Memory B cell (primary cell): ENCODE measurements around the gene BICC1.

Experiments used
- ATAC-seq: fragments of 150-1000 bp; cut with Tn5 transposase; 2 replicates; pipeline ENCODE4 v1.10.0; 2021; ENCODE audit warnings: low read depth, mild to moderate bottlenecking, moderate library complexity
- DNase-seq, 2 donors: peaks; one replicate each; pipeline ENCODE4 v3.0.0; 2022; ENCODE audit warnings: low spot score in 2 of 2
- H3K27ac Mint-ChIP-seq: one replicate; pipeline ENCODE4 v1.8.0; 2022; ENCODE audit warnings: mild to moderate bottlenecking, moderate library complexity, mixed read lengths
- H3K27me3 Mint-ChIP-seq: one replicate; pipeline ENCODE4 v1.8.0; 2022; ENCODE audit warnings: mixed read lengths
- H3K36me3 Mint-ChIP-seq: one replicate; pipeline ENCODE4 v1.8.0; 2022; ENCODE audit warnings: mild to moderate bottlenecking, mixed read lengths
- H3K4me1 Mint-ChIP-seq: one replicate; pipeline ENCODE4 v1.8.0; 2022; ENCODE audit warnings: mixed read lengths
- H3K4me3 Mint-ChIP-seq: one replicate; pipeline ENCODE4 v1.8.0; 2022; ENCODE audit warnings: mild to moderate bottlenecking, moderate library complexity, mixed read lengths
- H3K9me3 Mint-ChIP-seq: one replicate; pipeline ENCODE4 v1.8.0; 2022; ENCODE audit warnings: mixed read lengths

The BICC1 gene

GRCh38 chr10:58565271-58565670, 52.6 kb downstream of the BICC1 start:
- peaks cover 2% of the 10 kb centered on the region for H3K36me3 Mint-ChIP-seq
- H3K4me3 Mint-ChIP-seq, result no peak overlapping the region
- H3K4me1 Mint-ChIP-seq, result no peaks in the 10 kb centered on the region
- no peak for ATAC-seq
- no peak overlapping the region for H3K27ac Mint-ChIP-seq
- no peak for DNase-seq
- no peaks in the 10 kb centered on the region for H3K27me3 Mint-ChIP-seq
- peaks cover 19% of the 10 kb centered on the region for H3K9me3 Mint-ChIP-seq

- Mint-ChIP-seq H3K4me3 (no peak overlapping the region), H3K27me3 (no peaks in the 10 kb centered on the region), H3K4me1 (no peaks in the 10 kb centered on the region), H3K27ac (no peak overlapping the region), H3K9me3 (peaks cover 6% of the 10 kb centered on the region), H3K36me3 (peaks cover 1% of the 10 kb centered on the region)
- ATAC-seq (no peak), DNase-seq (no peak)
Observed at GRCh38 chr10:58567652-58568051, 55.0 kb downstream of the BICC1 start.

DNA sequence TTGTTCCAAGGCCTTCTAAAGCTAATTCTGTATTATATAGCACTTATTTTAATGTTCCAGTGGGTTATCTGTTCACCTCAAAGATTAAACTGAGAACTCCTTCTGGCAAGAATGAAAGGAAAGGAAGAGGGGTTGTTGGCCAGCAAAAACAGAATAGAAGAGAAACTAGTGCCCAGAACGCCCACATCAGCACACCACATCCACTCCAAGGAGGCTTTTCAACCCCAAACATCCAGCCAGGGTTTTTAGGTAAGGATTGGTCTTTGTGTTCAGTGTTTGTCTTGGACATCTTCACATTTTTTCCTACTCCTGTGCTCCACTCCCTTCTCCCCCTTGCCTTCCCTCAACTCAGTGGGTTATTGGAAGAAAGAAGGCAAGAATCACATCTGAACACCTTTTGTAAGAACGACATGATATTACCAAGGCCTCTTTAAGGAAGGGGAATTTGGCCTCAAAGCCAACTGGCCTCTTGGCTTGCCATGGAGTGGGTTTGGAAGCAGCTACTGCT, 55.8 kb downstream of the BICC1 start:
- no peak overlapping the region for H3K4me3 Mint-ChIP-seq
- no peaks in the 10 kb centered on the region for H3K36me3 Mint-ChIP-seq
- ATAC-seq, result no peak

DNA sequence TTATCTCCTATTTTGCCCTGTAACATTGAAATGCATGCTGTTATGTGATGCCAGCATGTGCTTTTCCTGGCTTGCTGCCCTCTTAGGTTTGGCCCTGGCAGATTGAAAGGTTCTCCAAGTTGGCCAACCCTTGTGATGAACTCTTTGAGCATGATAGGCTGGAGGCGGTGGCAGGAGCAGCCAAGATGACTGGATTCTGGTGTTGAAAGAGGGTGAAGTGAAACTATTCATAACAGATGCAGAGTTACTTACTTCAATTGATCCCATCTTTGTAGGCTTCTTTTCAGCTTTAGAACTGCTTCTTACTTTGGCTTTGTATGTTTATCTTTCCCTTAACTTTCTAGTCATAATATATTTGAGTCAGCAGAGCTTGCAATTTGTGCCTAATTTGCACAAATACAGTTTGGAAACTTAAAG, 57.6 kb downstream of the BICC1 start:
- Mint-ChIP-seq H3K4me1 (no peaks in the 10 kb centered on the region), H3K27me3 (no peaks in the 10 kb centered on the region), H3K27ac (no peak overlapping the region), H3K9me3 (peaks cover 2% of the 10 kb centered on the region), H3K36me3 (no peaks in the 10 kb centered on the region), H3K4me3 (no peak overlapping the region)
- ATAC-seq, result no peak
- DNase-seq, result no peak

More for the DNA sequence above, 55.8 kb downstream of the BICC1 start:
- no peak overlapping the region for H3K27ac Mint-ChIP-seq
- H3K9me3 Mint-ChIP-seq, result peaks cover 3% of the 10 kb centered on the region
- H3K4me1 Mint-ChIP-seq, result no peaks in the 10 kb centered on the region
- H3K27me3 Mint-ChIP-seq, result no peaks in the 10 kb centered on the region
- DNase-seq, result no peak

GRCh38 chr10:58570979-58571378, 58.3 kb downstream of the BICC1 start:
- H3K27ac Mint-ChIP-seq, result no peak overlapping the region
- H3K36me3 Mint-ChIP-seq, result no peaks in the 10 kb centered on the region
- H3K9me3 Mint-ChIP-seq, result peaks cover 2% of the 10 kb centered on the region
- DNase-seq, result no peak
- no peak for ATAC-seq
- no peak overlapping the region for H3K4me3 Mint-ChIP-seq
- H3K4me1 Mint-ChIP-seq, result no peaks in the 10 kb centered on the region
- no peaks in the 10 kb centered on the region for H3K27me3 Mint-ChIP-seq

DNA sequence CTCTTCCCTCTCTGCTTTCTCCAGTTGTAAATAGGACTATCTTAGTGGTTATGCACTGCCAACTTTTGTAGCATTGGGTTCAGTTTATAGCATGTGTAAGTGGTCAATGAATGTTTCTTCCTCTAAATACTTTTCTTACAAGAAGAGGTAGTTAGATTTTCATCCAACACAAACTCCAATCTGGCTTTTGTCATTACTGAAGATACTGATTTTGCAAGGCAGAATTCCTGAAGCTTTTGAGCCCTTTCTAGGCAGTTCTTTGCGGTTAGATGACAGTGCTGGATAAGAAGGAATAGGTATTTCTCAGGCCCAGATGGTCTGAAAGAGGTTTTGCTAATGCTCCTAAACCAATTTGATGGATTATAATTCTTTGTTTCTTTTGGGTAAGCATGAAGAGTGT, 60.5 kb downstream of the BICC1 start:
- DNase-seq (no peak), ATAC-seq (no peak)
- no peaks in the 10 kb centered on the region for H3K4me1 Mint-ChIP-seq
- no peak overlapping the region for H3K4me3 Mint-ChIP-seq
- no peaks in the 10 kb centered on the region for H3K27me3 Mint-ChIP-seq
- no peaks in the 10 kb centered on the region for H3K36me3 Mint-ChIP-seq
- H3K9me3 Mint-ChIP-seq, result peaks cover 2% of the 10 kb centered on the region
- H3K27ac Mint-ChIP-seq, result no peak overlapping the region

DNA sequence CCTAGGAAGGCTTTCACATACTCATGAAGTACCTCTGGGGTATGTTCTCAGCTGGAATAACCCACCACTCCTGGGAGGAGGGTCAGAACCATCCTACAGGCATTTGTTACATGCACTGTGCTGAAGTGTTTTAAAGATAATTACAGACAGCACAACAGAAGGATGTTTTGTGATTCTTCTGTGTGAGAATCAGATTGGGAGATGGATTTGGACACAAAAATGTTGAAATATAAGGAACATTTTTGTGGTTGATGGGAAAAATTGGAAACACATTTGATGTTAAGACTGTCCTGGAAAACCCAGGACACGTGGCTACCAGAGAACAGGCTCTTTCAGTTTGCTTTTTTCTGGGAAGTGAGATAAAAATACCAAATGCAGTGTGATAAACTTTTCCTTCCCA, 61.4 kb downstream of the BICC1 start:
- Mint-ChIP-seq H3K4me1 (no peaks in the 10 kb centered on the region), H3K27ac (no peak overlapping the region), H3K36me3 (no peaks in the 10 kb centered on the region), H3K27me3 (no peaks in the 10 kb centered on the region), H3K9me3 (peaks cover 2% of the 10 kb centered on the region), H3K4me3 (no peak overlapping the region)
- DNase-seq, result no peak
- no peak for ATAC-seq

DNA sequence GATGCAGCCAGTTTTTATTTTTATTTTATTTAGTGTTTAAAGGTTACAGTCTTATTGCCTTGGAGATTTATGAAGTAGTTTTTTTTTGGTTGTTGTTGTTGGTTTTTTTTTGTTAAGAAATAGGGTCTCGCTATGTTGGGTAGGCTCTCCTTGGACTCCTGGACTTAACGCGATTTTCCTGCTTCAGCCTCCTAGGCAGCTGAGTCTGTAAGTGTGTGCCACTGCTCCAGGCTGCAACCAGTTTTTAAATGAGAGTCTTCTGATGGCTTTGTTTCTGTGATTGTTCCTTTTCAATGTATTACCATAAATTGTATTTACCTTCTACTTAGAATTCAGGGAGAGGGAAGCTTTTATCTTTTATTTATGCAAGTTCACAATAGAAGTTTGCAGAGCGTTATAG, 62.8 kb downstream of the BICC1 start:
- Mint-ChIP-seq H3K4me1 (no peaks in the 10 kb centered on the region), H3K4me3 (no peak overlapping the region), H3K27me3 (no peaks in the 10 kb centered on the region), H3K36me3 (no peaks in the 10 kb centered on the region), H3K9me3 (no peaks in the 10 kb centered on the region), H3K27ac (no peak overlapping the region)
- DNase-seq (no peak), ATAC-seq (no peak)

DNA sequence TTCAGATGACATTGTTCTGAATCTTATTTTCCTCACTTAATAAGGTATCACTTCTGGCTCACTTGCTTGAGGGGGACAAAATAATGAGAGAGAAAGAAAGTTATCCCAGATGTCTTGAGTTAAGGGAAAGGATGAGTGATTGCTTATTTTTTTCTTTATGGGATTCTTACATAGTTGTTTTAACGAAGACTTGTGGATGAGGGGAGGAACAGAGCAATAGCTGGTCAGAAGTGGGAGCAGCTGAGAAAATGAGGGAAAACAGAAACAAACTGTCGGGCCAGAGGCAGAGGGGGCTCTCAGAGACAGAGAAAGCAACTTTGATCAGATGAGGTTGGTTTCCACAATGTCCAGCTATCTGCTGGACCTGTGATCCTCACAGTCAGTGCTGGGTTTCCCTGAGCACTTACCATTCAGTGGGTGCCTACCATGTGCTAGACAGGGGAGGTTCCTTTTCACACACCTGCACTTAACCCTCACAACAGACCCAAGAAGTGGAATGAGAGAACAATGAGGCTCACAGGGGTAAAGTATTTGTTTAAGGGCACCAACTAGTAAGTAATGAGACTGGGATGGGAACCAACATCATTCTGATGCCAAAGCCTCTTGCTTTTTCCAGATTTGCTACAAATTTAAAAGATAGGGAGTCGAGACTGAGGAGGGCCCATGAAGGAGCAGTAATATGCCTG, 64.2 kb downstream of the BICC1 start:
- H3K36me3 Mint-ChIP-seq, result no peaks in the 10 kb centered on the region
- H3K9me3 Mint-ChIP-seq, result no peaks in the 10 kb centered on the region
- no peak for DNase-seq
- ATAC-seq, result no peak
- no peak overlapping the region for H3K4me3 Mint-ChIP-seq
- no peaks in the 10 kb centered on the region for H3K27me3 Mint-ChIP-seq
- no peak overlapping the region for H3K27ac Mint-ChIP-seq
- no peaks in the 10 kb centered on the region for H3K4me1 Mint-ChIP-seq

DNA sequence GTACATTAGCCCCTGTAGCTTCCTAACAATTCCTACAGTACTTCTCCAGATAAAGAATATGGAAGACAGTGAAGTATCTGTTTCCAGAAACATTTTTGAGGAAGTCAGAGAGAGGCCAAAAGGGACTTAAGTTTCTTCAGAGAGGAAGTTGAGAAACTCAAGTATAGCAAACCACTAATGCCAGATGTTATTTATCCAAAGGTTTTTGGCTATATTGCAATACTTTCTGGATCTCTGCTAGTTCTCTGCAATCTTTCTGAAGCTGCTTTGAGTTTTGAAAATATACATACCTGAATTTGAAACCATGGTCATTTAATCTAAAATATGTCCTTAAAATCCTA, 64.7 kb downstream of the BICC1 start:
- no peaks in the 10 kb centered on the region for H3K36me3 Mint-ChIP-seq
- ATAC-seq, result no peak
- H3K27ac Mint-ChIP-seq, result no peak overlapping the region
- no peaks in the 10 kb centered on the region for H3K4me1 Mint-ChIP-seq
- no peaks in the 10 kb centered on the region for H3K27me3 Mint-ChIP-seq
- no peak for DNase-seq
- H3K4me3 Mint-ChIP-seq, result no peak overlapping the region
- H3K9me3 Mint-ChIP-seq, result no peaks in the 10 kb centered on the region

DNA sequence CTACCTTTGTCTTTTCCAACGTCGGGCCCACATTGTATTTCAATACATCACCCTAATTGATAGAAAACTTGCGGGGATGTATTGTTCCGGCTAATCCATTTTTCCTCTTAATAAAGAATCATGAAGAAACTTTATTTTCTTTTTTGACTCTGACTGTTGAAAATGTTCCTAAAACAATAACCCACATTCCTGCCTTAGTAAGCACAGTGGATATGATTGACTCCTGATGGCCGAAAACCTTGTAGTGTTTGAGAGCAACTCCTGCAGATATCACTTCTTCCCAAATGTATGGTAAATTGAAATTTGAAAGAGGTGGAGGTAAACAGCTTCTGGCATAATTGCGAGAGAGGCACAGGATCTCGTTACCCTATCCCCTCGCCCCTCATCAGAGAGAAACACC, 65.7 kb downstream of the BICC1 start:
- Mint-ChIP-seq H3K4me3 (no peak overlapping the region), H3K27me3 (peaks cover 2% of the 10 kb centered on the region), H3K9me3 (peaks cover 3% of the 10 kb centered on the region), H3K27ac (no peak overlapping the region), H3K36me3 (no peaks in the 10 kb centered on the region), H3K4me1 (no peaks in the 10 kb centered on the region)
- DNase-seq, result no peak
- ATAC-seq, result no peak

DNA sequence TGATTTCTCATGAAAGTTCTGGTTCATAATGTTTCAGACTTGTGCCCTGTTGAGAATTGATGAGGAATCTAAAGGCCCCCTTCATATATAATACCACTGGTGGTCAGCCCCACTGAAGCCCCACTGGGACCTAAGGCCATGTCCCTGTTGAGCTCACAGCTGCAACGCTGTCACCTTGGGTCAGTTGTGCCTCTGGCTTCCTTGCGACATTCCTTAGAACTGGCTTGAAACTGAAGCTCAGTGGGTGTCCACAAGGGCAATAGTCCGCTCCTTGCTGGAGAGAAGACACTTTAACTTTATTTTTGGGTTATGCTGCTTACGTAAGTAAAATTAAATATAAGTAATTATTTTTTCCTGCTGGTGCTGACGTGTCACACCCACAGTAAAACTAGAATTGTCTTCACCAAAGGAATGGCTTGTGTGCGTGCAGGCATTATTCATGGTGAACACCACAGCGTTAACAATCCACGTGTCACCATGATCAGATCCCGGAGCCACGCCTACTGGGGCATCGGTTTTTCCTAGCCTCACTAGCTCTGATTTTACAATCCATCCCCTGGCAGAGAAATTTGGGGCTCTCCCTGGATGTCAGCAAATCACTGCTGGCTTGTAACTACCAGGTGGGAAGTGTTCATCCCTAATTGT, 66.5 kb downstream of the BICC1 start:
- ATAC-seq, result no peak
- no peak overlapping the region for H3K4me3 Mint-ChIP-seq
- no peaks in the 10 kb centered on the region for H3K4me1 Mint-ChIP-seq
- DNase-seq, result no peak
- peaks cover 7% of the 10 kb centered on the region for H3K9me3 Mint-ChIP-seq
- peaks cover 2% of the 10 kb centered on the region for H3K27me3 Mint-ChIP-seq
- H3K36me3 Mint-ChIP-seq, result no peaks in the 10 kb centered on the region
- no peak overlapping the region for H3K27ac Mint-ChIP-seq

DNA sequence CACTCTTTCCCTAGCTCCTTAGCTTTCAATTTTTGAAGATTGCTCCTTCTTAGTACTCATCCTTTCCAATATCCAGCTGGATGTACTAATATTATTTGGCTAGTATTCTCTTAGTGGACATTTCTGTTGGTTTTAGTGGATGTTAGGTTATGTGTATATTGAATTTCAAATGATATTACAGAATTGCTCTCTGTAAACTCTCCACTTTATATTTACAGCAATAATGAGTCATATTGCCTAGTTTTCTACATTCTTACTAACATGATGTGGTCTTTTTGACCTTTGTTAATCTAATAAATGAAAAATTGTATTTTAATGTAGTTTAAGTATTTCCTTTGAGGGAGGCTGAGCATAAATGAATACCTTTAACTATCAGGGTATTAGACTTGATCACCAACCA, 69.4 kb downstream of the BICC1 start:
- Mint-ChIP-seq H3K9me3 (peaks cover 7% of the 10 kb centered on the region), H3K36me3 (no peaks in the 10 kb centered on the region), H3K27ac (no peak overlapping the region), H3K4me3 (no peak overlapping the region), H3K4me1 (no peaks in the 10 kb centered on the region), H3K27me3 (peaks cover 2% of the 10 kb centered on the region)
- ATAC-seq, result no peak
- DNase-seq, result no peak

DNA sequence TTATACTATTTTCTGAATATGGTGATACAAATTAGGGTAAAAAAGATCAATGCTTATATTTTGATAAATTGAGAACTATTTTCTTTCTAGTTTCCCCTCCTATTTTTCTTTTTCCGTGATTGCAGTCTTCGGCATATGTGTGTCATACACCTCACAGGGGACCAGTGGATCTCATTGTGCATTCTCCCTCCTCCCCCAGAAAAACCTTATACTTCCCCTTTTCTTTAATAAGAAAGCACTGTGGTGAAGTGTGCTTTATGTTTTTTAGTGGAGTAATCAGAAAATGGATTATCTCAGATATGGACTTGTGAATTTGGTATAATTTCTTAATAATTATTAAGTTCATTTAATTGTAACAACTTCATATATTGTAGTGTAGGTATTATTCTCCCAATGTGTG, 72.8 kb downstream of the BICC1 start:
- no peak overlapping the region for H3K4me3 Mint-ChIP-seq

More for the DNA sequence above, 72.8 kb downstream of the BICC1 start:
- peaks cover 7% of the 10 kb centered on the region for H3K9me3 Mint-ChIP-seq
- peaks cover 2% of the 10 kb centered on the region for H3K27me3 Mint-ChIP-seq
- no peak overlapping the region for H3K27ac Mint-ChIP-seq
- DNase-seq (no peak), ATAC-seq (no peak)
- no peaks in the 10 kb centered on the region for H3K4me1 Mint-ChIP-seq
- no peaks in the 10 kb centered on the region for H3K36me3 Mint-ChIP-seq
